Gastrocnemius medialis (tissue), 4 donors: ENCODE results near the gene CCDC141. TPM values are rescaled to one million over a fixed set of nuclear protein-coding genes. Genes with fewer than 3 reads are reported as not detected.

Source experiments
- ATAC-seq, 2 donors: fragments of 150-250 bp; one replicate each; pipeline ENCODE4 v1.9.1; 2016
- DNase-seq, 2 donors: peaks; one replicate each; pipeline ENCODE4 v3.0.0-alpha.2; 2019
- H3K27ac ChIP-seq, 4 donors: fragments of 200-600 bp; sonication (generic); 1 replicate in 1 of 4; 2 replicates in 3 of 4; pipeline ENCODE4 v1.5.1; 2016 to 2018; ENCODE audit warnings: mild to moderate bottlenecking in 2 of 4, moderate library complexity in 1 of 4
- H3K27me3 ChIP-seq, 3 donors: fragments of 200-600 bp; sonication (generic) in 2 of 3; 1 replicate in 1 of 3; 2 replicates in 2 of 3; pipeline versions ENCODE4 v1.5.1 to v1.6.0; 2016 to 2019; ENCODE audit warnings: mild to moderate bottlenecking in 1 of 3, moderate library complexity in 1 of 3
- H3K36me3 ChIP-seq, 2 donors: fragments of 200-600 bp; sonication (generic) in 1 of 2; one replicate each; pipeline ENCODE4 v1.5.1; 2017 to 2018
- H3K4me1 ChIP-seq, 2 donors: fragments of 200-600 bp; sonication (generic) in 1 of 2; one replicate each; pipeline ENCODE4 v1.5.1; 2016 to 2017; ENCODE audit warnings: mild to moderate bottlenecking in 2 of 2
- H3K4me3 ChIP-seq, 4 donors: fragments of 200-600 bp; sonication (generic) in 3 of 4; 1 replicate in 1 of 4; 2 replicates in 3 of 4; pipeline ENCODE4 v1.5.1; 2016 to 2019; ENCODE audit warnings: mild to moderate bottlenecking in 2 of 4
- H3K9me3 ChIP-seq, 3 donors: fragments of 200-600 bp; sonication (generic) in 2 of 3; 1 replicate in 1 of 3; 2 replicates in 2 of 3; pipeline ENCODE4 v1.5.1; 2016 to 2019
- POLR2A ChIP-seq, 2 donors: fragments of 450-650 bp; IDR thresholded peaks; one replicate each; pipeline ENCODE4 v1.6.1; 2017; ENCODE audit warnings: antibody characterized with exemption in 2 of 2, mild to moderate bottlenecking in 2 of 2, moderate library complexity in 2 of 2
- in situ Hi-C, 4 donors: fragments of 200-750 bp; cut with MboI; loops; one replicate each; pipeline versions ENCODE4 v1.15.0 to v1.8.0; 2017; ENCODE audit warnings: low sequenced_read_pairs in 4 of 4
- intact Hi-C: fragments of 100-400 bp; cut with DNase I; formaldehyde crosslinking; loops from one replicate; pipeline ENCODE4 v1.15.1; 2023; ENCODE audit warnings: low total_unique reads
- total RNA-seq, 4 donors: library from RNA; depleted of rRNA; stranded (reverse); fragments of >200 nt; gene quantifications; one replicate each; pipeline versions ENCODE4 v1.1.0 to v1.2.3, GENCODE V29; 2016
- TF ChIP-seq, protein P1 (sequence below), 5 experiments: fragments of 450-650 bp in 3 of 5; fragments of 200-600 bp in 2 of 5; sonication (generic) in 2 of 5; IDR thresholded peaks in 4 of 5; conservative IDR thresholded peaks in 1 of 5; 1 replicate in 4 of 5; 2 replicates in 1 of 5; pipeline ENCODE4 v1.5.1; 2016 to 2019; ENCODE audit warnings: antibody characterized with exemption in 5 of 5, mild to moderate bottlenecking in 3 of 5, moderate library complexity in 3 of 5

Gene CCDC141
- total RNA-seq, 4 donors from 2014 or later: 0.85 to 4.3 (median 2.2) TPM

DNA sequence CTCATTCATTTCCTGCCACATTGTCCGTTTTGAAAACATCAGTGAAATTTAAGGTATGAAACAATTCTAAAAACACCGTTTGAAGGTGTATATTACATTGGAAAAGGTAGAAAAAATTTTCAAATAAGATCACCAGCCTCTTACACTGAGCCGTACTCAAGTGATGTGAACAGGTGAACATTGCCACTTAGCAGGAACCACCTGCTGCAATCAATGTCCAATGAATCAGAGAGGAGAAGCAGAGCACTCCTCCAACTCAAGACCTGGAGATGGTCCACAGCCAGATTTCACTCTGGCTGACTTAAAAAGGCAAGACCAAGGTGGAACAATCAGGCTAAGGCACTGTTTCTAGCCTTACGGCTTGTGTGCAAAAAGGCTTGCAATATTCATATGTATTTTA lies 132.4 kb downstream of the CCDC141 start:
- Histone ChIP-seq H3K36me3 (no peaks in the 10 kb centered on the region), H3K4me1 (peaks cover 19 to 22% of the 10 kb centered on the region in 2 donors), H3K27ac (no peak overlapping the region), H3K9me3 (no peaks in the 10 kb centered on the region), H3K27me3 (no peaks in the 10 kb centered on the region), H3K4me3 (no peak overlapping the region)
- intact Hi-C loops (loop anchor here (10.0 kb wide), 2 partner anchors 107 to 207 kb away; no protein-coding TSS in a partner anchor), in situ Hi-C loops (loop anchor here in 3 of 4 donors (10.0 kb wide), 1 partner anchor 123 kb away; no protein-coding TSS in a partner anchor)
- ATAC-seq (no peak), DNase-seq (no peak)
- TF ChIP-seq POLR2A (IDR thresholded peaks at IDR 0.05): no peak
- TF ChIP-seq, protein P1, sequence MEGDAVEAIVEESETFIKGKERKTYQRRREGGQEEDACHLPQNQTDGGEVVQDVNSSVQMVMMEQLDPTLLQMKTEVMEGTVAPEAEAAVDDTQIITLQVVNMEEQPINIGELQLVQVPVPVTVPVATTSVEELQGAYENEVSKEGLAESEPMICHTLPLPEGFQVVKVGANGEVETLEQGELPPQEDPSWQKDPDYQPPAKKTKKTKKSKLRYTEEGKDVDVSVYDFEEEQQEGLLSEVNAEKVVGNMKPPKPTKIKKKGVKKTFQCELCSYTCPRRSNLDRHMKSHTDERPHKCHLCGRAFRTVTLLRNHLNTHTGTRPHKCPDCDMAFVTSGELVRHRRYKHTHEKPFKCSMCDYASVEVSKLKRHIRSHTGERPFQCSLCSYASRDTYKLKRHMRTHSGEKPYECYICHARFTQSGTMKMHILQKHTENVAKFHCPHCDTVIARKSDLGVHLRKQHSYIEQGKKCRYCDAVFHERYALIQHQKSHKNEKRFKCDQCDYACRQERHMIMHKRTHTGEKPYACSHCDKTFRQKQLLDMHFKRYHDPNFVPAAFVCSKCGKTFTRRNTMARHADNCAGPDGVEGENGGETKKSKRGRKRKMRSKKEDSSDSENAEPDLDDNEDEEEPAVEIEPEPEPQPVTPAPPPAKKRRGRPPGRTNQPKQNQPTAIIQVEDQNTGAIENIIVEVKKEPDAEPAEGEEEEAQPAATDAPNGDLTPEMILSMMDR (IDR thresholded peaks at IDR 0.05 in 4 of 5, conservative IDR thresholded peaks at IDR 0.05 in 1 of 5): no peak

DNA sequence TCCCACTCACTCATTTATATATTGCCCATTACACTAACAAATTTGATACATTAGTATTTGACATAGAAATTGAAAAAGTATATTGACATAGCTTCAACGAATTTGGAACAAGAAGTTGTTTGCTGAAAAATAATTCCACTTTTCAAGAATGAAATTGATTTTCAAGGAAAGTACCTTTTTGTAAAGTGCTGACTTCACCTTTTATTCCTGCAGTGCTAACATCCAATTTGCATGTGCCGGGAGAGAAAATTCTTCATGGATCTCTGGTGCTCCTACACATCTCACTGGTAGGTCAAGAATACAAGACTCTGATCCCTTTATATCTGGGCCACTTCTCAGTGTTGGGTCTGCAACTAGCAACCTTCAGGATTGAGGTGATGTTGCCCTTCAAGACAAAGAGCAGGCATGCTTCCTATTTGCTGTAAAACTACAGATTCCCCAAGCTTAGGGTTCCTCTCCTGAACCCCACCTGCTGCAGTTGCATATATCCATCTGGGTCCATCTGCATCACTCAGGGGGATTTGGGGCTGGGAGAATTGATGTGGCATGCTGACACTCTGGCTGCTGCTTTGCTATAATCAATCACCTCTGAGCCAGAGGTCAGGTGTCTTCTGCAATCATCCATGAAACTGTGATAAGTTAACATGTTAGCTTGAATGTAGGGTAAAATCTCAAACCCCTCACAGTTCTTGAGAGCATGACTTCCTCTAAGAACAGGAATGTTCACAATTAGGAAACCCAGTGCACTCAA lies 134.3 kb downstream of the CCDC141 start:
- TF ChIP-seq POLR2A (IDR thresholded peaks at IDR 0.05): no peak
- TF ChIP-seq, protein P1 (IDR thresholded peaks at IDR 0.05 in 4 of 5, conservative IDR thresholded peaks at IDR 0.05 in 1 of 5): no peak
- Histone ChIP-seq H3K36me3 (no peaks in the 10 kb centered on the region), H3K9me3 (no peaks in the 10 kb centered on the region), H3K27me3 (no peaks in the 10 kb centered on the region), H3K27ac (no peak overlapping the region), H3K4me3 (no peak overlapping the region), H3K4me1 (peaks cover 33 to 38% of the 10 kb centered on the region in 2 donors)
- ATAC-seq: no peak
- intact Hi-C loops: loop anchor here (2.0 to 10.0 kb wide), 3 partner anchors 109 to 209 kb away; no protein-coding TSS in a partner anchor
- DNase-seq: no peak
- in situ Hi-C loops: loop anchor here in 3 of 4 donors (10.0 kb wide), 1 partner anchor 121 kb away; no protein-coding TSS in a partner anchor

DNA sequence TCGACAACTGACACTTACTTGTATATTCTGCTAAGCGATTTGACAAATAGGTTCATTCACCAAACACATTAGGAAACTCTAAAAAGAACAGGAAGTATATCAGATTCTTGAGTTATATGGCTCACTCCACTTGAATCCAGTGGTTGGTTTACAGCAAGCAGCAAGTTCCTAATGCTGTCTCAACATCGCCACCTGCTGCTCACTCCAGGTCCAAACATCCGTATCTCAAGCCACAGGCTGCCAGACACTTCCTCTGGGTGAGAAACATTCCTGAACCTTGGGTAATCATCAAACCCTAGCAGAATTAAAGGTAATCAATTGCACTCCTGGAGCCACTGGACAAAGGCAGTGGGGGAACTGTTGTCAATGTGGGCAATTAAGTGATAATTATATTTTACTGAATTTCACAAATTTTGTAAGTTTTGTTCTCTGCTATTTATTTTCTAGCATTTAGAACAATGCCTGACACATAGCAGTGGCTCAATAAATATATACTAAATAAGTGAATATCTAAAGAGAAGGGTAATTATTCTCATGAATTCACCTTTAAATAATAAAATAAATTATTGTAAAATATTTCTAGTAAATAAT lies 135.6 kb downstream of the CCDC141 start:
- TF ChIP-seq POLR2A (IDR thresholded peaks at IDR 0.05): no peak
- TF ChIP-seq, protein P1 (IDR thresholded peaks at IDR 0.05 in 4 of 5, conservative IDR thresholded peaks at IDR 0.05 in 1 of 5): peak; percentile 82 to 86 (median 85)
- no peaks in the 10 kb centered on the region for H3K36me3 ChIP-seq
- no peaks in the 10 kb centered on the region for H3K9me3 ChIP-seq
- peak overlapping the region; percentile 48 to 83 (median 78) for H3K27ac ChIP-seq
- peak; percentile 76 to 85 for DNase-seq
- no peaks in the 10 kb centered on the region for H3K27me3 ChIP-seq
- peaks cover 44 to 50% of the 10 kb centered on the region in 2 donors for H3K4me1 ChIP-seq
- in situ Hi-C loops (loop anchor here (5.0 to 10.0 kb wide), 2 partner anchors 117 to 120 kb away; no protein-coding TSS in a partner anchor), intact Hi-C loops (loop anchor here (1.0 to 10.0 kb wide), 4 partner anchors 23 to 210 kb away; no protein-coding TSS in a partner anchor)
- no peak overlapping the region for H3K4me3 ChIP-seq
- ATAC-seq: peak; percentile 84 to 89

DNA sequence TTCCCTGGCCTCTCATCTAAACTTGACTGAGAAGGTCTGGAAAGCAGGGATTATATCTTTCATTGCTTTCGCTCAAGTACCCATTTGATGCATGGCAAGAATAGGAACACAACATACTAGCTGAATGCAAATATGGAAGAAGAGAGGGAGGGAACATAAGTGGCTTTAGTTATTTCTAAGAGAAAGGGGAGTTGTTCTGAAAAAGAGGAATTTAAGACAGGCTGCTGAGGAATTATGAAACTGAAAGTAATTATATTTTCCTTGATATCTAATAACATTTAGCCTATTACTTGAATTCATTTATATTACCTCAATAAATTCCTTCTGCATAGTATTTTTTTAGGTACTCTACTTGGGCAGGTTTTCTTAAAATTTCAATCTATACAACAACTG lies 136.9 kb downstream of the CCDC141 start:
- Histone ChIP-seq H3K4me3 (no peak overlapping the region), H3K4me1 (peaks cover 56 to 60% of the 10 kb centered on the region in 2 donors), H3K27ac (peak overlapping the region; percentile 43 to 83 (median 78)), H3K9me3 (no peaks in the 10 kb centered on the region), H3K36me3 (no peaks in the 10 kb centered on the region), H3K27me3 (no peaks in the 10 kb centered on the region)
- in situ Hi-C loops (loop anchor here (5.0 to 10.0 kb wide), 2 partner anchors 116 to 118 kb away; no protein-coding TSS in a partner anchor), intact Hi-C loops (loop anchor here (10.0 kb wide), 2 partner anchors 112 to 212 kb away; no protein-coding TSS in a partner anchor)
- DNase-seq (no peak), ATAC-seq (no peak)
- TF ChIP-seq, protein P1 (IDR thresholded peaks at IDR 0.05 in 4 of 5, conservative IDR thresholded peaks at IDR 0.05 in 1 of 5): no peak
- no peak for TF ChIP-seq POLR2A (IDR thresholded peaks at IDR 0.05)
